HG03196 (cell line): ENCODE data around the gene VPS13D.
"Not testable (repeated sequence)": the region's sequence is repeated elsewhere in the genome, so short reads cannot be mapped to it uniquely, and the experiment has no call there.

Experiments
- ATAC-seq: cut with Tn5 transposase; IDR thresholded peaks from one replicate; pipeline ENCODE4 v1.9.1; 2021; ENCODE audit not compliant: unreplicated experiment

The VPS13D gene

GRCh38 chr1:12464045-12464461 is 234.2 kb downstream of the VPS13D start:
- ATAC-seq, result no peak

- ATAC-seq, result no peak
Measured at GRCh38 chr1:12464598-12465056, 234.8 kb downstream of the VPS13D start.

GRCh38 chr1:12465126-12465525 is 235.3 kb downstream of the VPS13D start:
- ATAC-seq, result no peak

GRCh38 chr1:12466816-12467215 is 237.0 kb downstream of the VPS13D start:
- ATAC-seq, result no peak

GRCh38 chr1:12467570-12468286 is 237.9 kb downstream of the VPS13D start:
- ATAC-seq, result no peak

GRCh38 chr1:12468323-12468722 is 238.5 kb downstream of the VPS13D start:
- ATAC-seq, result no peak

GRCh38 chr1:12469493-12469892 is 239.7 kb downstream of the VPS13D start:
- ATAC-seq, result no peak

GRCh38 chr1:12469990-12470389 is 240.2 kb downstream of the VPS13D start:
- ATAC-seq, result no peak

- not testable (repeated sequence) for ATAC-seq
Measured at GRCh38 chr1:12470916-12471315, 241.1 kb downstream of the VPS13D start.

- ATAC-seq, result no peak
Measured at GRCh38 chr1:12472156-12472797, 242.4 kb downstream of the VPS13D start.

- peak; percentile 61 for ATAC-seq
Measured at GRCh38 chr1:12472798-12473551, 243.1 kb downstream of the VPS13D start.

GRCh38 chr1:12473596-12474362 is 243.9 kb downstream of the VPS13D start:
- ATAC-seq, result no peak

GRCh38 chr1:12475101-12475500 is 245.3 kb downstream of the VPS13D start:
- no peak for ATAC-seq

- no peak for ATAC-seq
Measured at GRCh38 chr1:12475530-12475934, 245.7 kb downstream of the VPS13D start.

- no peak for ATAC-seq
Measured at GRCh38 chr1:12475947-12476346, 246.1 kb downstream of the VPS13D start.

- ATAC-seq, result no peak
Measured at GRCh38 chr1:12477314-12477713, 247.5 kb downstream of the VPS13D start.

GRCh38 chr1:12477936-12478611 is 248.2 kb downstream of the VPS13D start:
- no peak for ATAC-seq

GRCh38 chr1:12478612-12478985 is 248.8 kb downstream of the VPS13D start:
- ATAC-seq, result no peak

- no peak for ATAC-seq
Measured at GRCh38 chr1:12479311-12479710, 249.5 kb downstream of the VPS13D start.

GRCh38 chr1:12480041-12480440 is 250.2 kb downstream of the VPS13D start:
- ATAC-seq, result no peak
